GM10266 (cell line): ENCODE measurements around the gene BBC3.
"Not testable (repeated sequence)": the region's sequence is repeated elsewhere in the genome, so short reads cannot be mapped to it uniquely, and the experiment has no call there.

Experiments used
- DNase-seq: peaks from one replicate; pipeline ENCODE4 v3.0.0; 2012; ENCODE audit errors: extremely low spot score
- CTCF ChIP-seq: IDR thresholded peaks from 2 replicates; pipeline ENCODE4 v1.5.1; 2012; ENCODE audit warnings: mild to moderate bottlenecking, low read depth; ENCODE audit not compliant: control insufficient read depth, insufficient read depth; ENCODE audit errors: missing control alignments

BBC3 gene

GRCh38 chr19:47230921-47231214 lies at the start of gene BBC3:
Gene BBC3 (minus strand): TSS chr19:47231199. CDS start chr19:47228431, 2,768 bp downstream.
- DNase-seq, result no peak
- TF ChIP-seq CTCF, result no peak

GRCh38 chr19:47280183-47280797 lies 49.3 kb upstream of the BBC3 start:
- no peak for DNase-seq
- TF ChIP-seq CTCF, result peak; percentile 39

- DNase-seq, result not testable (repeated sequence)
Measured at GRCh38 chr19:47276513-47276912, 45.5 kb upstream of the BBC3 start.

- no peak for TF ChIP-seq CTCF
- no peak for DNase-seq
Measured at GRCh38 chr19:47275791-47276461, 44.9 kb upstream of the BBC3 start.

- TF ChIP-seq CTCF, result no peak
- no peak for DNase-seq
Measured at GRCh38 chr19:47274891-47275761, 44.1 kb upstream of the BBC3 start.

GRCh38 chr19:47274071-47274890 lies 43.3 kb upstream of the BBC3 start, which contains the start of gene INAFM1:
Gene INAFM1 (plus strand): TSS chr19:47274885. CDS start chr19:47274920, 35 bp downstream.
- DNase-seq, result peak; percentile 98
- TF ChIP-seq CTCF, result no peak

GRCh38 chr19:47273313-47274070 lies 42.5 kb upstream of the BBC3 start:
- DNase-seq, result peak; percentile 97
- no peak for TF ChIP-seq CTCF
